ENCODE data around the gene ACP6. TPM values are rescaled to one million over a fixed set of nuclear protein-coding genes. Genes with fewer than 3 reads are reported as not detected.

The ACP6 gene
- total RNA-seq = 10 to 100 TPM; 13.2 to 24.7 TPM

DNA sequence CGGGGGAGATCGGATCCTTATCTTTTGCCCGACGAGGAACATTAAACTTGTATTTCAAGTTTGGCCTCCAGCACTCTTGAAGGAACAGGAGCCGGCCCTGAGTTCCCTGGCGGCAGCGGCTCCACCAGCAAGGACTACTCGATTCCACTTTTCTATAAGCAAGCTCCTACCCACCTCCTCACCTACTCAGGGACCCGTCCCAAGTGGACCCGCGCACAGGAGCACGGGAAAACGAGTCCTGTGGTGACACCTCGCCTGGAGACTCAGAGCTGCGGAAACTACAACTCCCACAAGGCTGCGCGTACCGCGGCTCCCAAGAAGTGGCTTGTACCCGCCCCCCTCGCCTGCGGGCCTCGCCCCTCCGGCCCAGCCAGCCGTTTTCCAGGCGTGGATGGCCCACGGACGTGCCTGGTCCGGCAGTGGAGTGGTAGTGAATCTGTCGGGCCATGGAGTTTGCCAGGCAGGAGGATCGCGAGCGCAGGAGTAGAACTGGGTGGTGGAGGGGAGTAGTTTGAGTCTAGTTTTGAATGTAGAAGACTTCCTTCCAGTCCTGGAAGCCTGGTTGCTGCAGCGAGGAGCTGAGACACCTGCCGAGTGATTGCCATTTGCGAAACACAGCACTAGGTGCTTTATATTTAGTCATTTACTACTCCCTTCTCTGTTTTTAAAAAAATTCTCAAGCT is at the start of gene ACP6:
Gene ACP6, minus strand, starts transcription at position 206 of the 683 bp plus-strand sequence. CDS start 476 bp downstream, outside the sequence.
- Histone ChIP-seq H3K27ac (peak within 1 kb of the TSS; percentile 78 to 87 (median 86)), H3K9me3 (no peaks in the 10 kb centered on the region), H3K4me1 (peaks cover 19% of the 10 kb centered on the region), H3K27me3 (no peaks in the 10 kb centered on the region), H3K4me3 (peak within 1 kb of the TSS; percentile 73 to 90), H3K36me3 (replicated peaks in 1 of 2; ENCODE audit: insufficient read depth in 1 of 2, low read depth in 2 of 2) (no peaks in the 10 kb centered on the region)
- intact Hi-C loops (cut with DNase I) = no loop called here
- 0 to 1% methylated on average over 23 to 36 of the region's 36 CpGs for WGBS, 2 donors
- peak; percentile 95 to 98 (median 98) for DNase-seq
- TF ChIP-seq, protein P1, sequence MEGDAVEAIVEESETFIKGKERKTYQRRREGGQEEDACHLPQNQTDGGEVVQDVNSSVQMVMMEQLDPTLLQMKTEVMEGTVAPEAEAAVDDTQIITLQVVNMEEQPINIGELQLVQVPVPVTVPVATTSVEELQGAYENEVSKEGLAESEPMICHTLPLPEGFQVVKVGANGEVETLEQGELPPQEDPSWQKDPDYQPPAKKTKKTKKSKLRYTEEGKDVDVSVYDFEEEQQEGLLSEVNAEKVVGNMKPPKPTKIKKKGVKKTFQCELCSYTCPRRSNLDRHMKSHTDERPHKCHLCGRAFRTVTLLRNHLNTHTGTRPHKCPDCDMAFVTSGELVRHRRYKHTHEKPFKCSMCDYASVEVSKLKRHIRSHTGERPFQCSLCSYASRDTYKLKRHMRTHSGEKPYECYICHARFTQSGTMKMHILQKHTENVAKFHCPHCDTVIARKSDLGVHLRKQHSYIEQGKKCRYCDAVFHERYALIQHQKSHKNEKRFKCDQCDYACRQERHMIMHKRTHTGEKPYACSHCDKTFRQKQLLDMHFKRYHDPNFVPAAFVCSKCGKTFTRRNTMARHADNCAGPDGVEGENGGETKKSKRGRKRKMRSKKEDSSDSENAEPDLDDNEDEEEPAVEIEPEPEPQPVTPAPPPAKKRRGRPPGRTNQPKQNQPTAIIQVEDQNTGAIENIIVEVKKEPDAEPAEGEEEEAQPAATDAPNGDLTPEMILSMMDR (IDR thresholded peaks at IDR 0.05) = no peak
- peak; percentile 56 to 83 (median 76) for TF ChIP-seq POLR2A (IDR thresholded peaks at IDR 0.05)
- peak; percentile 98 for ATAC-seq

DNA sequence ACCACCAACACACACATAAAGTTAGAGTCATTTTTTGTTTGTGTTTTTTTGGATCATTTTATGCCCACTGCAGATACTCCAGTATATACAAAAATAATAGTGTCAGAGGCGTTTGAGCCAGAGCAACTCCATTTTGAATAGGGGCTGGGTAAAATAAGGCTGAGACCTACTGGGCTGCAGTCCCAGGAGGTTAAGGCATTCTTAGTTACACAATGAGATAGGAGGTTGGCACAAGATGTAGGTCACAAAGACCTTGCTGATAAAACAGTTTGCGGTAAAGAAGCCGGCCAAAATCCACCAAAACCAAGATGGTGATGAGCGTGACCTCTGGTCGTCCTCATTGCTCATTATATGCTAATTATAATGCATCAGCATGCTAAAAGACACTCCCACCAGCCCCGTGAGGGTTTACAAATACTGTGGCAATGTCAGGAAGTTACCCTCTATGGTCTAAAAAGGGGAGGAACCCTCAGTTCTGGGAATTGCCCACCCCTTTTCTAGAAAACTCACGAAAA is 49.4 kb upstream of the ACP6 start:
- no peaks in the 10 kb centered on the region for H3K36me3 ChIP-seq (replicated peaks in 1 of 2; ENCODE audit: insufficient read depth in 1 of 2, low read depth in 2 of 2)
- H3K9me3 ChIP-seq = no peaks in the 10 kb centered on the region
- intact Hi-C loops (cut with DNase I) = loop anchor here (10.0 kb wide), 1 partner anchor 175 kb away; no protein-coding TSS in a partner anchor
- H3K4me1 ChIP-seq = peaks cover 13% of the 10 kb centered on the region
- TF ChIP-seq, protein P1 (IDR thresholded peaks at IDR 0.05) = no peak
- no peak for TF ChIP-seq POLR2A (IDR thresholded peaks at IDR 0.05)
- peak; percentile 39 for ATAC-seq
- WGBS, 2 donors = 39 to 43% methylated on average over 7 of the region's 7 CpGs
- peak in 3 of 4 donors; percentile 33 to 36 (median 35) for DNase-seq
- no peaks in the 10 kb centered on the region for H3K27me3 ChIP-seq
- no peak overlapping the region for H3K4me3 ChIP-seq
- H3K27ac ChIP-seq = no peak overlapping the region

DNA sequence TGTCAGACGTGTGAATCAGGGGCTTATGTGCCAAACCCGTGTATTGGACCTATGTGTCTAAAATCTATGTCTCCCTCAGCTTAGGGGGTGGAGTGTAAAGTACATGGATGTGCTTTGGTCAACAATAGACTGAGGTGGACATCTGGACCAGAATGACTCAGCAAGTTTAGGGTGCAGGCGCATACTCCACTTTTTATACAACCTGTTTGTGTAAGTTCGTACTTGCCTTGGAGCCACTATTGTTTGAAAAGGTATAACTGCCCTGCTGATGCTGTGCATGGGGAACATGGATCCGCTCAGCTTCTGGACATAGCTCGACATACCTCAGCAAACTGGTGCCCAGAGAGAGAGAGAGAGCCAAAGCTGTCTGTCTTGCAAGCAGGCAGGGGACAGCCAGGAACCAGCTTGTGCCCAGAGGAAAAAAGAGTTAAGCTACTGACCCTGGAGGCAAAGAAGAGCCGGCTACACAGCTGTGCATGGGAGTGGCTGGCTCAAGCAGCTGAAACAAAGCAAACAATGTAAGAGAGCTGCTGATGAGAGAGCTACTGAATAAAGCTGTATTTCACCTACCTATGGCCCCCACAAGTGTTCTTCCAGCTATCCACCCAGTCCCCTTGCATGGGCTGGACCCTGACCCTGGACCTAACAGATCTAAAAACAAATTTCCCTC is 48.8 kb upstream of the ACP6 start:
- ATAC-seq (peak; percentile 25), DNase-seq (peak in 2 of 4 donors; percentile 28 to 37)
- no peak overlapping the region for H3K27ac ChIP-seq
- no peaks in the 10 kb centered on the region for H3K27me3 ChIP-seq
- intact Hi-C loops (cut with DNase I) = no loop called here
- H3K36me3 ChIP-seq (replicated peaks in 1 of 2; ENCODE audit: insufficient read depth in 1 of 2, low read depth in 2 of 2) = no peaks in the 10 kb centered on the region
- TF ChIP-seq, protein P1 (IDR thresholded peaks at IDR 0.05) = no peak
- no peak for TF ChIP-seq POLR2A (IDR thresholded peaks at IDR 0.05)
- peaks cover 13% of the 10 kb centered on the region for H3K4me1 ChIP-seq
- no peak overlapping the region for H3K4me3 ChIP-seq
- WGBS, 2 donors = 78 to 83% methylated on average over 7 of the region's 7 CpGs
- no peaks in the 10 kb centered on the region for H3K9me3 ChIP-seq

DNA sequence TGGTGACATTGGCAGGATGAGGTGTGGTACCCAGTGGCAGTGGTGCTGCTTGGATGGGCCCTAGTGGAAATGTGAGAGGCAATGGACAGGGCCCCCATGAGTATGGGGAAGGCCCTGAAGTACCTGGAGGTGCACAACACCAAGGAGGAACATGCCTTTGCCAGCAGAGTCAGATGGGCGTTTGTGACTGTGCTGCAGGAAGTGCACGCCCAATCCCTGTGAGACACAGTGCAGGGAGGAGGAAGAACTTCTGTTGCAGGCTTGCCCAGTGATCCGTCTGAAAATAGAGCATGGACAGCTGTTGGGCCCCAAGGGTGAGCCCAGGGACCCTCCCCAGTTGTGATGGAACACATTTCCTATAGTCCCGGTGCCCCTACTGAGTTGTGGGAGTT is 47.4 kb upstream of the ACP6 start:
- peaks cover 13% of the 10 kb centered on the region for H3K4me1 ChIP-seq
- intact Hi-C loops (cut with DNase I) = no loop called here
- no peak overlapping the region for H3K4me3 ChIP-seq
- WGBS, 2 donors = 78 to 80% methylated on average over 3 to 4 of the region's 4 CpGs
- H3K27me3 ChIP-seq = no peaks in the 10 kb centered on the region
- H3K27ac ChIP-seq = peak overlapping the region in 1 of 4 donors; percentile 12
- TF ChIP-seq POLR2A (IDR thresholded peaks at IDR 0.05) = no peak
- TF ChIP-seq, protein P1 (IDR thresholded peaks at IDR 0.05) = no peak
- DNase-seq (no peak), ATAC-seq (no peak)
- no peaks in the 10 kb centered on the region for H3K36me3 ChIP-seq (replicated peaks in 1 of 2; ENCODE audit: insufficient read depth in 1 of 2, low read depth in 2 of 2)
- H3K9me3 ChIP-seq = no peaks in the 10 kb centered on the region

All from body of pancreas (tissue), 4 donors.